ENCODE measurements around the gene RPP14. TPM values are rescaled to one million over a fixed set of nuclear protein-coding genes. Genes with fewer than 3 reads are reported as not detected.

Gene RPP14
- total RNA-seq, 3 donors from 2014 or later = 21.6 to 24.8 (median 23.8) TPM

- H3K4me1 Mint-ChIP-seq (ENCODE audit: low read depth) = peaks cover 57% of the 10 kb centered on the region
Observed at GRCh38 chr3:58349792-58350626, 44.0 kb downstream of the RPP14 start.

GRCh38 chr3:58350627-58351013, 44.6 kb downstream of the RPP14 start:
- no peak for DNase-seq
- no peak overlapping the region for H3K4me3 Mint-ChIP-seq
- no peak for ATAC-seq
- no peaks in the 10 kb centered on the region for H3K27me3 Mint-ChIP-seq (ENCODE audit: low read depth)
- peaks cover 62% of the 10 kb centered on the region for H3K4me1 Mint-ChIP-seq (ENCODE audit: low read depth)
- peaks cover 5% of the 10 kb centered on the region for H3K36me3 Mint-ChIP-seq (ENCODE audit: insufficient read depth)
- H3K9me3 Mint-ChIP-seq = no peaks in the 10 kb centered on the region

More at GRCh38 chr3:58349792-58350626, 44.0 kb downstream of the RPP14 start:
- no peak overlapping the region for H3K4me3 Mint-ChIP-seq
- peaks cover 5% of the 10 kb centered on the region for H3K36me3 Mint-ChIP-seq (ENCODE audit: insufficient read depth)
- H3K27me3 Mint-ChIP-seq (ENCODE audit: low read depth) = no peaks in the 10 kb centered on the region
- no peaks in the 10 kb centered on the region for H3K9me3 Mint-ChIP-seq
- ATAC-seq = no peak
- no peak for DNase-seq

DNA sequence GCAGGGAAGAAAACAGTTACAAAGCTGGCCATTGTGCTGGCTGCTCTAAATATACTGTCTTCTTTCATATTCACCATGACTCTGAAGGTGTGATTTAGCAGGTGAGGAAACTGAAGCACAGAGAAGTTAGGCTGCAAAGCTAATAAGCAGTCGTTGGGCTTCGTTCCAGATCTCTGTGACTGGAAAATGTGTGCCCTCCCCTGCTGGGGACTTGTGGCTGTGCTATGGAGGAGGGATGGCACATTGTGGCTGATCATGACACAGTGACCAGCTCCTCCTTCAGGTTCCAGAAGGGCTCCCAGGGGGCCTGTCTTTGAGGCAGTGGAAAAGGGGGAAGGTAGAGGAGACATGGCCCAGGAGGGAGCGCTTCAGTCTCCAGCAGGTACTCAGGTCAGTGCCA, 45.9 kb downstream of the RPP14 start:
- DNase-seq = no peak
- Mint-ChIP-seq H3K27me3 (ENCODE audit: low read depth) (no peaks in the 10 kb centered on the region), H3K4me3 (no peak overlapping the region), H3K36me3 (ENCODE audit: insufficient read depth) (peaks cover 5% of the 10 kb centered on the region), H3K4me1 (ENCODE audit: low read depth) (peaks cover 55% of the 10 kb centered on the region), H3K9me3 (no peaks in the 10 kb centered on the region)
- ATAC-seq = no peak

GRCh38 chr3:58352626-58353025, 46.6 kb downstream of the RPP14 start:
- no peak overlapping the region for H3K4me3 Mint-ChIP-seq
- DNase-seq = no peak
- H3K27me3 Mint-ChIP-seq (ENCODE audit: low read depth) = no peaks in the 10 kb centered on the region
- H3K9me3 Mint-ChIP-seq = no peaks in the 10 kb centered on the region
- ATAC-seq = no peak
- peaks cover 4% of the 10 kb centered on the region for H3K36me3 Mint-ChIP-seq (ENCODE audit: insufficient read depth)
- H3K4me1 Mint-ChIP-seq (ENCODE audit: low read depth) = peaks cover 52% of the 10 kb centered on the region

GRCh38 chr3:58353722-58354553, 47.9 kb downstream of the RPP14 start:
- no peaks in the 10 kb centered on the region for H3K27me3 Mint-ChIP-seq (ENCODE audit: low read depth)
- peaks cover 2% of the 10 kb centered on the region for H3K36me3 Mint-ChIP-seq (ENCODE audit: insufficient read depth)
- DNase-seq = no peak
- peaks cover 51% of the 10 kb centered on the region for H3K4me1 Mint-ChIP-seq (ENCODE audit: low read depth)
- peak overlapping the region; percentile 38 for H3K4me3 Mint-ChIP-seq
- H3K9me3 Mint-ChIP-seq = no peaks in the 10 kb centered on the region
- ATAC-seq = peak; percentile 20 to 31

GRCh38 chr3:58355179-58355578, 49.1 kb downstream of the RPP14 start:
- Mint-ChIP-seq H3K27me3 (ENCODE audit: low read depth) (no peaks in the 10 kb centered on the region), H3K4me1 (ENCODE audit: low read depth) (peaks cover 41% of the 10 kb centered on the region), H3K9me3 (no peaks in the 10 kb centered on the region), H3K36me3 (ENCODE audit: insufficient read depth) (peaks cover 2% of the 10 kb centered on the region), H3K4me3 (no peak overlapping the region)
- ATAC-seq = no peak
- no peak for DNase-seq

GRCh38 chr3:58356054-58356453, 50.0 kb downstream of the RPP14 start:
- Mint-ChIP-seq H3K4me1 (ENCODE audit: low read depth) (peaks cover 34% of the 10 kb centered on the region), H3K9me3 (no peaks in the 10 kb centered on the region), H3K4me3 (no peak overlapping the region), H3K27me3 (ENCODE audit: low read depth) (no peaks in the 10 kb centered on the region), H3K36me3 (ENCODE audit: insufficient read depth) (peaks cover 2% of the 10 kb centered on the region)
- DNase-seq (no peak), ATAC-seq (no peak)

DNA sequence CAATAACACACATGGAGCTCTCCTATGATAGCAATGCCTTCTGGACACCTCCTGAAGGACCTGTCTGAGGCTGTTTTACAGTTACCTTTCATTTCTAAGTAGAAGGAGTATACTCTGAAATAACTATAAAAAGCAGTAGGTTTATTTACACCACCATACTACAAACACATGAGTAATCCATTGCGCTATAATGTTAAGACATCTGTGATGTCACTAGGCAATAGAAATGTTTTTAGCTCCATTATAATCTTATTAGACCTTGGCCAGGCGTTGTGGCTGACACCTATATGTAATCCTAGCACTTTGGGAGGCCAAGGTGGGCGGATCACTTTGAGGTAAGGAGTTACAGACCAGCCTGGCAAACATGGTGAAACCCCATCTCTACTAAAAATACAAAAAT, 51.4 kb downstream of the RPP14 start:
- H3K36me3 Mint-ChIP-seq (ENCODE audit: insufficient read depth) = peaks cover 4% of the 10 kb centered on the region
- peaks cover 34% of the 10 kb centered on the region for H3K4me1 Mint-ChIP-seq (ENCODE audit: low read depth)
- H3K27me3 Mint-ChIP-seq (ENCODE audit: low read depth) = no peaks in the 10 kb centered on the region
- H3K9me3 Mint-ChIP-seq = no peaks in the 10 kb centered on the region
- ATAC-seq (no peak), DNase-seq (no peak)
- no peak overlapping the region for H3K4me3 Mint-ChIP-seq

DNA sequence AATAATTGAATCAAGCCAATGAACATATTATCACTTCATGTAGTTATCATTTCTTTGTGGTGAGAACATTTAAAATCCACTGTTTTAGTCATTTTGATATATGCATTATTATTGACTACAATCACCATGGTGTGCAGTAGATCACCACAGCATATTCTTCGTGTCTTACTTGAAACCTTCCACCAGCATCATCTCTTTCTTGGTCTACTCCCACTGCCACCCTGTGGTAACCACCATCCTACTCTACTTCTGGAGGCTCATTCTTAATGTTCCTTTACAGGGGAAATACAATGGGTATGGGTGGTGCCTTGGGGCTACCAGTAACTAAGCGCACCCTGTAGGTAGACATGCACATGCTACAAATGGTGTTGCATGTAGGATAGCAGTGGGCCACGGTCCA, 52.0 kb downstream of the RPP14 start:
- Mint-ChIP-seq H3K4me3 (no peak overlapping the region), H3K4me1 (ENCODE audit: low read depth) (peaks cover 30% of the 10 kb centered on the region), H3K9me3 (no peaks in the 10 kb centered on the region), H3K36me3 (ENCODE audit: insufficient read depth) (peaks cover 2% of the 10 kb centered on the region), H3K27me3 (ENCODE audit: low read depth) (no peaks in the 10 kb centered on the region)
- DNase-seq (no peak), ATAC-seq (peak; percentile 74 to 75)

DNA sequence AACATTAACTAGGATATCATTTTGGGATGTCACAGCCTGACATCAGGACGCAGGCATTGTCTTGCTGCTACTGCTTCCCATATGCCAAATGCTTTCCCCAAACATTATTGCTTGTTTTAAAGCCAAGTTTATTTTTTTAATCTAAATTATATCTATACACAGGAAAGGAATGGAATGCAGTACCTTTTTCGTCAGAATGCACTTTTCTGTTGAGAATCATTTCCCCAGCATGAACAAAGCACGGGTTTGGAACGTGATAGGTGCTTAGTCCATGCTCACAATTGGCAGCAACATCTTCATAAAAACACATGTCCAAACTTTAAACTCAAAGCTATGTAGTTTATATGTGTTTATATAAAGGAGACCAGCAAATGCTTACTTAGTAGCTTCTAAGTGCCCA, 52.8 kb downstream of the RPP14 start:
- no peak for ATAC-seq

GRCh38 chr3:58359621-58360020, 53.6 kb downstream of the RPP14 start:
- DNase-seq (no peak), ATAC-seq (no peak)
- H3K4me1 Mint-ChIP-seq (ENCODE audit: low read depth) = peaks cover 22% of the 10 kb centered on the region
- no peak overlapping the region for H3K4me3 Mint-ChIP-seq
- H3K27me3 Mint-ChIP-seq (ENCODE audit: low read depth) = no peaks in the 10 kb centered on the region
- H3K9me3 Mint-ChIP-seq = no peaks in the 10 kb centered on the region
- peaks cover 4% of the 10 kb centered on the region for H3K36me3 Mint-ChIP-seq (ENCODE audit: insufficient read depth)

More for the DNA sequence above, 52.8 kb downstream of the RPP14 start:
- H3K9me3 Mint-ChIP-seq = no peaks in the 10 kb centered on the region
- peaks cover 24% of the 10 kb centered on the region for H3K4me1 Mint-ChIP-seq (ENCODE audit: low read depth)
- H3K4me3 Mint-ChIP-seq = no peak overlapping the region
- no peaks in the 10 kb centered on the region for H3K27me3 Mint-ChIP-seq (ENCODE audit: low read depth)
- no peak for DNase-seq
- peaks cover 2% of the 10 kb centered on the region for H3K36me3 Mint-ChIP-seq (ENCODE audit: insufficient read depth)

DNA sequence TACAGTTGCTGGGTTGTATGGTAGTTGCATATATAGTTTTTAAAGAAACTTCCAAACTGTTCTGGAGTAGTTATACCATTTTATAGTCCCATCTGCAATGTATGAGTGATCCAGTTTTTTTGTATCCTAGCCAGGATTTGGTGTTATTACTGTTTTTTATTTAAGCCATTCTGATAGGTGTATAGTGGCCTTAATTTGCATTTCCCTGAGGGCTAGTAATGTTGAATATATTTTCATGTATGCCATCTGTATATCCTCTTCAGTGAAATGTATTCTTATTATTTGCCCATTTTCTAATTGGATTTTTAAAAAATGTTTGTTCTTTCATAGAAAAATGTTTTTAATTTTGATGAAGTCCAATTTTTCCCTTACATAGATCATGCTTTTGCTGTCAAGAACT, 55.8 kb downstream of the RPP14 start:
- no peak for DNase-seq
- ATAC-seq = no peak
- no peaks in the 10 kb centered on the region for H3K9me3 Mint-ChIP-seq
- no peaks in the 10 kb centered on the region for H3K27me3 Mint-ChIP-seq (ENCODE audit: low read depth)
- peaks cover 29% of the 10 kb centered on the region for H3K4me1 Mint-ChIP-seq (ENCODE audit: low read depth)
- no peak overlapping the region for H3K4me3 Mint-ChIP-seq
- H3K36me3 Mint-ChIP-seq (ENCODE audit: insufficient read depth) = peaks cover 19% of the 10 kb centered on the region

DNA sequence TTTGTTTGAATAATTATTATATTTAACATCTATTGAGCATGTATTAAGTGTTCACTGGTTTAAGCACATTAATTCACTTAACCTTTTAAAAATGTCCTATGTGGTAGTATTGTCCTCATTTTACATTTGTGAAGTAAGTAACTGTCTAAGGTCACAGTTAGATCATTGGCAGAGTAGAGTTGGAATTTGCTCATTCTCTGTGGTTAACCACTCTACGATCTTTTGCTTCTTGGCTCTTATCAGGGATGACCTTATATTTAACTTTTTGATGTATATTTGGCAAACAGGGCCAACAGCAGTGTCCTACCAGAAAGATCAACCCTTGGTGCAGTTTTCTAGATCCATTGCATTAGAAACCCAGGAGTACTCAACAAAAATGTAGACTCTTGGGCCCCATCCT, 60.7 kb downstream of the RPP14 start:
- H3K9me3 Mint-ChIP-seq = no peaks in the 10 kb centered on the region
- DNase-seq (no peak), ATAC-seq (no peak)
- H3K27me3 Mint-ChIP-seq (ENCODE audit: low read depth) = no peaks in the 10 kb centered on the region
- peaks cover 21% of the 10 kb centered on the region for H3K36me3 Mint-ChIP-seq (ENCODE audit: insufficient read depth)
- H3K4me3 Mint-ChIP-seq = no peak overlapping the region
- H3K4me1 Mint-ChIP-seq (ENCODE audit: low read depth) = peaks cover 17% of the 10 kb centered on the region

DNA sequence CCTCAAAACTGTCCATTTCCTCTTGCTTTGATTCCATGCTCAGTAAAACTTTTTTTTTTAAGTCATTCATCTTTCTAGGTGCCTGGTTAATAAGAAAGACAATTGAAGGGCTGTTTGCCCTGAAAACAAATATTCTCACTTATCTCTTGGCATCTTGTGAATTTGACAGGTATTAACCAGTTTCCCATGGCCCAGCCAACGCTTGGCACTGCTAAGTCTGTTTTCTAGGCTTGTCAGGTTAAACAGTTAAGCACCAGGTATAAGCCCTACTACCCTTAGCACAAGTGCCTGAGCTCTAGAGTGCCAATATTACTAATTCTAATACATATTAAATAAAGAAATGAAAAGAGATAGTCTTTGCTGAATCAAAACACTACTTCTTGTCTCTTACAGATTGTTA, 63.0 kb downstream of the RPP14 start:
- no peak overlapping the region for H3K4me3 Mint-ChIP-seq
- no peaks in the 10 kb centered on the region for H3K9me3 Mint-ChIP-seq
- peaks cover 24% of the 10 kb centered on the region for H3K36me3 Mint-ChIP-seq (ENCODE audit: insufficient read depth)
- DNase-seq (no peak), ATAC-seq (no peak)
- H3K27me3 Mint-ChIP-seq (ENCODE audit: low read depth) = no peaks in the 10 kb centered on the region
- peaks cover 13% of the 10 kb centered on the region for H3K4me1 Mint-ChIP-seq (ENCODE audit: low read depth)
